GM12864 (cell line): Measurements from ENCODE around the gene PSMB11.

Experiments
- DNase-seq: peaks from one replicate; pipeline ENCODE4 v3.0.0-alpha.2; 2011; ENCODE audit warnings: low read depth
- H3K4me3 ChIP-seq: 2 replicates; pipeline ENCODE4 v1.5.1; 2011; ENCODE audit warnings: mild to moderate bottlenecking, low read depth, low read length, control low read depth
- TF ChIP-seq, protein P1 (sequence below): IDR thresholded peaks from 2 replicates; pipeline ENCODE4 v1.5.1; 2011; ENCODE audit warnings: low read depth, mild to moderate bottlenecking, moderate library complexity, low read length, control low read depth, inconsistent platforms; ENCODE audit errors: missing control alignments

PSMB11 gene

DNA sequence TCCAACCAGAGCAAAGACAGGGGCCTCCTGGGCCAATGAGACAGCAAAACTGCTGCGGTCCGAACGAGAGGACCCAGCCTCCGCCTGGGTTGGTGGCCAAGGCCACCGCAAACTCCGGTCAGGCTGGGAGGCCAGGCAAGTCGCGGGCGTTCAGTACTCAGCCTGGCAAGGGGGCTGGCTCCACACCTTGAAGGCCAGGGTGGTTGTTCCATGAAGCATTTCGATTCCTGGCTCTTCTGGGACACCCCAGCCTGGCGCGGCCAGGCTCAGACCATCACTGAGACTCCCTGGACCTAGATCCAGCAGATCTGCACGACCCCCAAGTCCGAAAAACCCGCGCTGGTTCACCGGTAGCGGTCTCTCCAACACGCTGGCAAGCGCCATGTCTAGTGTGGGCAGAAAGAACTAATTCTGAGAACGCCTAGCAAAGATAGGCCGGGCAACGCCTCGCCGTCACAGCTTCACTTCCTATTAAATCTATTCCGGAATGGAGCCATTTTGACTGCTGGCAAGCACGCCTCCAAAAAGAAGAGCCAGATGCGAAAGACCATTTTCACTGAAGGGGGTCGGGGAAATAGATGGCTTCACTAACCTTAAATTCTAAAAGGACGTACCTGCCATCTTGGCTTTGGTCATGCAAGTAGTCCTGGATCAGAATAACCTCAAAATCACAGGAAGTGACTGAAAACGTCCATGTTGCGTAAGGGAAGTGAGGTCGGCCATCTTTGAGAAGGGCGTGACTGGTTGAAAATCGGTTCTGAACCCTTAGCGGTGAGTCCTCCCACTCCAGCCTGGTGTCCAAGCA, 7.3 kb upstream of the PSMB11 start, which contains the start of gene PSMB5:
Gene PSMB5, minus strand, starts transcription at position 403 of the 805 bp plus-strand sequence. Its CDS starts 19 bp downstream, at position 384.
- peak within 1 kb of the TSS; percentile 77 for H3K4me3 ChIP-seq
- TF ChIP-seq, protein P1, sequence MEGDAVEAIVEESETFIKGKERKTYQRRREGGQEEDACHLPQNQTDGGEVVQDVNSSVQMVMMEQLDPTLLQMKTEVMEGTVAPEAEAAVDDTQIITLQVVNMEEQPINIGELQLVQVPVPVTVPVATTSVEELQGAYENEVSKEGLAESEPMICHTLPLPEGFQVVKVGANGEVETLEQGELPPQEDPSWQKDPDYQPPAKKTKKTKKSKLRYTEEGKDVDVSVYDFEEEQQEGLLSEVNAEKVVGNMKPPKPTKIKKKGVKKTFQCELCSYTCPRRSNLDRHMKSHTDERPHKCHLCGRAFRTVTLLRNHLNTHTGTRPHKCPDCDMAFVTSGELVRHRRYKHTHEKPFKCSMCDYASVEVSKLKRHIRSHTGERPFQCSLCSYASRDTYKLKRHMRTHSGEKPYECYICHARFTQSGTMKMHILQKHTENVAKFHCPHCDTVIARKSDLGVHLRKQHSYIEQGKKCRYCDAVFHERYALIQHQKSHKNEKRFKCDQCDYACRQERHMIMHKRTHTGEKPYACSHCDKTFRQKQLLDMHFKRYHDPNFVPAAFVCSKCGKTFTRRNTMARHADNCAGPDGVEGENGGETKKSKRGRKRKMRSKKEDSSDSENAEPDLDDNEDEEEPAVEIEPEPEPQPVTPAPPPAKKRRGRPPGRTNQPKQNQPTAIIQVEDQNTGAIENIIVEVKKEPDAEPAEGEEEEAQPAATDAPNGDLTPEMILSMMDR = no peak
- peak; percentile 96 for DNase-seq

DNA sequence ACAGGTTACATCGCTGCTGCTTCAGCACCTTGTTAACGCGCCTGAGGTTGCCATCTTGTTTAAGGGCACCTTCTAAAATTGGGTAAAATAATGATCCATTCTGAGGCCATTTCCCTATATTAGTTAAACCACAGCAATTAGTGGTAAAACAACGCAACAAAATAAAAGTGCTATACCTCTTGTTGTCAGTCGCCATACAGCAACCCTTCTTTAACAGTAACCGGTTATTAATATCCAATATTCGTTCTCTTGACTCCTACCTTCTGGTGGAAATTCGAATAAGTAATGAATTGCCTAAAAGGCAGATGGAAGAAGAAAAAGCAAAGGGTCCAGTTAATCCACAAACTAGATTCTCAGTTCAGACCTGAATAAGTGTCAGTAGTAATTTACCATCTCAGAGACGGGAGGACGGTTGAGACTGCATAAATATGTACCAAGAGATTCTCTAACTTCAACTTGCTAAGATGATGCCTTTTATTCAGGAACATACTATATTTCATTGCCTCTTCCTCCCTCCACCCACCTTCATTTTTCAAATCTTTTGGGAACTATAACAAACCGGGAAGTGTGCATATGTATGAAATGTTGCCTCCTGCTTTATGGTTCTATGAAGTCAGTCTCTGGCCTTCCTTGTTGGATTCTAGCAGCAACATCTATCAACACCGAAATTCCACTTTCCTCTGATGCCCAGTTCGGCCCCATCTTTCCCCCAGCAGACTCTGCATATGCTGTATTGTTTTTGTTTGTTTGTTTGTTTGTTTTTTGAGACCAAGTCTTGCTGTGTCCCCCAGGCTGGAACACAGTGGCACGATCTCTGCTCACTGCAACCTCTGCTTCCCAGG, 6.5 kb upstream of the PSMB11 start:
- TF ChIP-seq, protein P1 = no peak
- no peak for DNase-seq
- H3K4me3 ChIP-seq = peak overlapping the region; percentile 77

DNA sequence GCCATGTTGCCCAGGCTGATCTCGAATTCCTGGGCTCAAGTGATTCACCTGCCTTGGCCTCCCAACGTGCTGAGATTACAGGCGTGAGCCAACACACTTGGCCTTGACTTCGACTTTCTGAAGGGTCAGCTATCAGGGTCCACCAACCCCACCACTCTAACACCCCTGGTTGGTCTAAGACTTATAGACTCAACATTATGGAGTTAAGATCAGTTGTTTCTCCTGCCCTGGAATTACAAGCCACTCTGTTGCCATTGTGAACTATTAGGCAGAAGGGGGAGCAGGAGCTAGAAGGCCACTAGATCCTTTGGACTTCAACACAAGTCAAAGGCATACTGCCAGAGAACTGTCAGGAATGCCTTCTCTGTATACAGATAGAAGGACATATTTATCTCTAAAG, 1.9 kb upstream of the PSMB11 start:
- no peak overlapping the region for H3K4me3 ChIP-seq
- DNase-seq = no peak
- TF ChIP-seq, protein P1 = no peak

DNA sequence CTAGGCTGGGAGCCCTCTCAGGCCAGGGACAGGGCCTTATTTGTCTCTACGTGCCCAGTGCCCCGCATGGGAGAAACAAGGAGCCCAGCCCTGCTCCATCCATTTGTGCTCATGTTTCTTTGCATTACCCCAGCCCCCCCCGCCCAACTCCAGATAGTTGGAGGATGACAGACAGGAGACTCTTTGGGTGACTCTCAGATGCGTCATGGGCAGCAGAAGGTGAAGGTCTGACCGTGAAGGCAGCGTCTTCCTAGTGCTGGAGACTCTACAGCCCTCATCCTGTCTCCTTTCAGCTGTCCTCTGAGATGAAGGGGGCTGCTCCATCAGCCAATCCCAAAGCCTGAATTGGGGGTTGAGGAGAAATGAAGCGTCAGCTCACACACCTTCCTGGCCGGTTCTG, 283 bp upstream of the PSMB11 start:
- no peak for DNase-seq

DNA sequence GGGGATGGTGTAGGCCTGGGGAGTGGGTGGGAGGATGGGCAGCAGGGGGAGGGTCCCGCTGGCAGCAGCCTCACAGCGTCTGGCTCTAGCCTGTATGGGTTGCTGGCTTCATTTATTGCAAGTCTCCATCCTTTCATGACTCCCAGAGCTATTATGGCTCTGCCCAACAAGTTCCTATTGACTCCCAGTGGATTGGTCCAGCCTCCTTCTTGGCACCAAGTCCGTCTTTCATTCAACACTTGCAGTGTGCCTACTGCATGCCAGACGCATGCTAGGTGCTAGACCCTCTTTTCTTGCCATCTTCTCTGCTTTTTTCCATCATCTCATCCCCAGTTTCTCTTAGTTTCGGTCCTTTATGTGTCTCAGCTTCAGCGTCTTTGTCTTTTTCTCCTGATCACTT, 1.1 kb downstream of the PSMB11 start:
- TF ChIP-seq, protein P1 = no peak
- no peak for DNase-seq

More for the DNA sequence above, 283 bp upstream of the PSMB11 start:
- H3K4me3 ChIP-seq = no peak overlapping the region
- TF ChIP-seq, protein P1 = no peak

DNA sequence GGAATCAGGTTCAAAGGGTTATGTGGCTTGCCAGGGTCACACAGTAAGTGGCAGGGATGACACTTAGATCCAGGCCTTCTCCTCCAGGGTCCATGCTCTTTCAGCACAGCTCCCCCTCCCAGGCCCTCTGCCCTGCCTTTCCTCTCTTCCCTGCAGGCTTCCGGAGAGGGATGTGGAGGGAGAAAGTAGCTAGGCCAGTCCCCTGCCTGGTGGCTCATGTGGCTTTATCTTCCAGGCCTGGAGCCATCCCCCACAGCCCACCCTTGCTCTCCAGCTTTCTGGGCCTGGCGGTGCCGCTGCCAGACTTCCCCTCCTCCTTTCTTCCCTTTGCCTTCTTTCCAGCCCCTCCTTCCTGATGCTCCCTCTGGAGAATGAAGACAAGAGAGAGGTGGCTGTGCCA, 1.7 kb downstream of the PSMB11 start:
- no peak overlapping the region for H3K4me3 ChIP-seq
- DNase-seq = no peak
- TF ChIP-seq, protein P1 = no peak

More for the DNA sequence above, 1.1 kb downstream of the PSMB11 start:
- no peak overlapping the region for H3K4me3 ChIP-seq
